ENCODE results near the gene ABCA7.

Gene ABCA7

DNA sequence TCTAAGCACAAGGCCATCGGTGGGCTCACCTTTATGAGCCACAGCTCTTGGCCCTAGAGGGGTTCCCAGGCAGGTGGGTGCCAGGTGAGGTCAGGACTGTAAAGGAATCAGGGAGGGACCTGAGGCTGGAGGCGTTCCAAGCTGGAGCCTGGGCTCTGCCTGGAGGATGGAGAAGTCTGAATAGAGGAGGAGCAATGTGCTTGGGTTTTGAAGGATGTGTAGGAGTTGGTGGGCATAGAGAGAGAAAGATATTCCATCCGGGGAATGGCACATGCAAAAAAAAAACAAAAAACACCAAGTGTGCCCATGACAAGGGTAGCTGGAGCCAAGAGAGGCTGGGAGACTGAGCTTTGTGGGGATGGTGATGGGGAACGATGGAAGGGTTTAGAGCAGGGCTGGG, 37.3 kb upstream of the ABCA7 start:
- no peak for DNase-seq (ENCODE audit: low read depth in 2 of 2)

DNA sequence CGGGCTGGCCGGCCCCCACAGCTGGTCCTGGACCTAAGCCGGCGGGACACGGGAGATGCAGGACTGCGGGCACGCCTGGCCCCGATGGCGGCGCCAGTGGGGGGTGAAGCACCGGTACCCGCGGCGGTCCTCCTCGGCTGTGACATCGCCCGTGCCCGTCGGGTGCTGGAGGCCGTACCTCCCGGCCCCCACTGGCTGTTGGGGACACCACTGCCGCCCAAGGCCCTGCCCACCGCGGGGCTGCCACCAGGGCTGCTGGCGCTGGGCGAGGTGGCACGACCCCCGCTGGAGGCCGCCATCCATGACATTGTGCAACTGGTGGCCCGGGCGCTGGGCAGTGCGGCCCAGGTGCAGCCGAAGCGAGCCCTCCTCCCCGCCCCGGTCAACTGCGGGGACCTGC, 36.6 kb upstream of the ABCA7 start:
- no peak for DNase-seq (ENCODE audit: low read depth in 2 of 2)

GRCh38 chr19:1004204-1004802, 35.6 kb upstream of the ABCA7 start:
- DNase-seq (ENCODE audit: low read depth in 2 of 2): no peak

- no peak for DNase-seq (ENCODE audit: low read depth in 2 of 2)
Observed at GRCh38 chr19:1004803-1005664, 34.9 kb upstream of the ABCA7 start.

- DNase-seq (ENCODE audit: low read depth in 2 of 2): no peak
Observed at GRCh38 chr19:1006711-1007398, 33.1 kb upstream of the ABCA7 start.

- no peak for DNase-seq (ENCODE audit: low read depth in 2 of 2)
Observed at GRCh38 chr19:1007399-1008251, 32.3 kb upstream of the ABCA7 start.

GRCh38 chr19:1008268-1009040, 31.5 kb upstream of the ABCA7 start:
- no peak for DNase-seq (ENCODE audit: low read depth in 2 of 2)

GRCh38 chr19:1009041-1009980, 30.6 kb upstream of the ABCA7 start:
- DNase-seq (ENCODE audit: low read depth in 2 of 2): no peak

DNA sequence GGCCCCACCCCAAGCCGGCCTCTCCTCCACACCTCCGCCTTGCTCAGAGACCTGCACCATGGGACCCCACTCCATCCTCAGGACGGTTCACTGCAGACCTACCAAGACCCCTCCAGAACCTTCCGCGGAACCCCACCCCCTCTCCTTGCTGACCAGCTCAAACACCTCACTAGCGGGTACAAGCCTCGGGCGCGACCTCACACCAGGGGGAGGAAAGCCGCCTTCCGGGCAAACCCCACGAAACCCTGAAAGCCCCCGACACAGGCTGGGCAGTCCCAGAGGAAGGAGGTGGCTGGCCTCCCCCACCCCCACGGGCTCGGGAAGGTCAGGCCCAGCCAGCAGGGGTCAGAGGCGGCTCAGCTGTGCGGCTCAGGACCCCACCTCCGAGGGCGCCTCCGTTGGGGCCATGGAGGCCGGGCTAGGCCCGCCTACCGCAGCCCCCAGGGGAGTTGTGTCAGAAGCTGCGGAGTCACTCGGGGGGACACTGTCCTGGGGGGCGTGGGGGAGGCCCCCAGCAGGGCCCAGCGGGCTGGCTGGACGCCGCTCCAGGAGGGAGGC, 29.8 kb upstream of the ABCA7 start:
- DNase-seq (ENCODE audit: low read depth in 2 of 2): no peak

- no peak for DNase-seq (ENCODE audit: low read depth in 2 of 2)
Observed at GRCh38 chr19:1010586-1011510, 29.1 kb upstream of the ABCA7 start.

- no peak for DNase-seq (ENCODE audit: low read depth in 2 of 2)
Observed at GRCh38 chr19:1011831-1012333, 28.0 kb upstream of the ABCA7 start.

DNA sequence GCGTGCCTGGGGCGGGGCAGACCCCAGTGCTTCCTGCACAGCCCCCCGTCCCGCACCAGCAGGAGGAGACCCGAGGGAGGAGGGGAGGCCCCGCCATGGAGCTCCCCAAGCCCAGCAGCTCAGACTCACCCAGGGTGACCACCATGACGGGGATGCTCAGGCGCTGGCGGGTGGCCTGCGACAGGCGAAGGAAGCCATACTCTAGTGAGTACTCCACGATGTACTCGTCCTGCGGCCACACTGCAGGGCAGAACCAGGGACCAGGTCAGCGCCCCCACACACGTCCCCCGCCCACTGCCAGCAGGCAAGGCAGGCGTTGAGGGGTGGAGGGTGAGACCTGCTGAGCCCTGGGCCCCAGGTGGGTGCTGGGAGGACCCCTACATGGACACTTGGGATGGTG, 27.6 kb upstream of the ABCA7 start:
- no peak for DNase-seq (ENCODE audit: low read depth in 2 of 2)

- no peak for DNase-seq (ENCODE audit: low read depth in 2 of 2)
Observed at GRCh38 chr19:1013218-1013617, 26.7 kb upstream of the ABCA7 start.

DNA sequence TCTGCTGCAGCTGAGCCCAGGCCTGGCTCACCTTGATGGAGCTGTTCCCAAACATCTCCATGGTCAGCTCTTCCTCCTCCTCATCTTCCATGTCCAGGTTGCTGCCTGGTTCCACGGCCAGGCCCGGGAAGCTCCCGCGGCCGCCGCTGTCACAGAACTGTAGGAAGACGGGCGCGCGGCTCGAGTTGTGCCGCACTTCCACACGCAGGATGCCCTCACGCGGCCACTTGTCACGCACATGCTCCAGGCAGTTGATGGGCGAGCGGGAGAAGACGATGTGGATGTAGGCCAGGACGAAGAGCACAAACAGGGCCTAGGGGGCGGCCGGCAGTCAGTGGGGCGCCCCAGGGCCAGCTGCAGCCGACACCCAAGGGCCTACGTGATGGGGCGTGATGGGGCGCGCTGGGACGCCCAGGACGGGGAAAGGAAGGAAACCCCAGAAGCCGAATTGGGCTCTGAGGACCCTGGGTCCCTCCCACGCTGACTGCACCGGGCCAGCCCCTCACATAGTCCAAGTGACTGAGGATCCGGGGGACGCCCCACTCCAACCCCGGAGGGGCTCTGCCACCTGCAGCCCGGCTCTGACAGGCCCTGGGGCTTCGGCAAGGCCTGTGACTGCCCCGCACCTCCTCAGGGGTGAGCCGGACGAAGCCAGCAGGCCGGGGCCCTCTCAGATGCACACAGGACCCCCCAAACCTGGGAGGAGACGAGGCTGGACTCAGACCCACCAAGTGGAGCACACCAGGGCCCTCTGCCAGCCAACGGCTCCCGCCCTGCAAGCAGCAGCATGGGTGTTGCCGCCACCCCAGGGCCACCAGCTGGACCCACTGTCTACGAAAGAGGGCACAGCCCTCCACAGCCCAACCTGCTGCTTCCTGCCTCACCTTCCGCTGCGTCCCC, 25.5 kb upstream of the ABCA7 start:
- no peak for DNase-seq (ENCODE audit: low read depth in 2 of 2)

DNA sequence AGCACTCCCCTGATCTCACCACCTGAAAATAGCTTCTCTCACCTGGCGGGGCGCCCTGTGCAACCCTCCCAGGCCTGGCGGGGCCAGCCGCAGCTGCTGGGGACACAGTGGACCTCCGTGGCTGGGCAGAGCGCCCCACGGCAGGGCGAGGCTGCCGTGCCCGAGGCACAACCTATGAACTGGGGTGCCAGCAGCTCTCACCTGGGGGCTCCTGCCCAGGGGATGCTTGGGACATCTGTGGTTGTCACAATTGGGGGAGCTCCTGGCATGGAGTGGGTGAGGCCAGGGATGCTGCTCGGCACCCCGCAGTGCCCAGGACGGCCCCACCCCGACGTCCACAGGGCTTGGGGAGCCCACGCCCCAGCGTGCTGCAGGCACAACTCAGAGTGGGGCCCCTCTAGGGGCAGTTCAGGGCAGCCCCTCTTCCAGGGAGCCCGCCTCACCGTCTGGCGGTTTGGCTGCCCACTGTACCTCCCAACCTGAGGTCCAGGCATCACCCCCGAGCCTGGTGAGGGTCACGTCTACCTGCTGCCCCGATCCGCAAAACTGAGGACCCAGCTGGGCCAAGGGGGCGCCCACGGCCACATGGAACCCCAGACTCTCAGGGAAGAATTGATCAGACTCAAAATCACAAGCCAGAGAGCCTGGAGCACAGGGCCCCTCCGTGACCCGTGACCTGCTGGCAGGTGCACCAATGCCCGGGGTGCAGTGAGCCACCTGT, 24.7 kb upstream of the ABCA7 start:
- DNase-seq (ENCODE audit: low read depth in 2 of 2): no peak

DNA sequence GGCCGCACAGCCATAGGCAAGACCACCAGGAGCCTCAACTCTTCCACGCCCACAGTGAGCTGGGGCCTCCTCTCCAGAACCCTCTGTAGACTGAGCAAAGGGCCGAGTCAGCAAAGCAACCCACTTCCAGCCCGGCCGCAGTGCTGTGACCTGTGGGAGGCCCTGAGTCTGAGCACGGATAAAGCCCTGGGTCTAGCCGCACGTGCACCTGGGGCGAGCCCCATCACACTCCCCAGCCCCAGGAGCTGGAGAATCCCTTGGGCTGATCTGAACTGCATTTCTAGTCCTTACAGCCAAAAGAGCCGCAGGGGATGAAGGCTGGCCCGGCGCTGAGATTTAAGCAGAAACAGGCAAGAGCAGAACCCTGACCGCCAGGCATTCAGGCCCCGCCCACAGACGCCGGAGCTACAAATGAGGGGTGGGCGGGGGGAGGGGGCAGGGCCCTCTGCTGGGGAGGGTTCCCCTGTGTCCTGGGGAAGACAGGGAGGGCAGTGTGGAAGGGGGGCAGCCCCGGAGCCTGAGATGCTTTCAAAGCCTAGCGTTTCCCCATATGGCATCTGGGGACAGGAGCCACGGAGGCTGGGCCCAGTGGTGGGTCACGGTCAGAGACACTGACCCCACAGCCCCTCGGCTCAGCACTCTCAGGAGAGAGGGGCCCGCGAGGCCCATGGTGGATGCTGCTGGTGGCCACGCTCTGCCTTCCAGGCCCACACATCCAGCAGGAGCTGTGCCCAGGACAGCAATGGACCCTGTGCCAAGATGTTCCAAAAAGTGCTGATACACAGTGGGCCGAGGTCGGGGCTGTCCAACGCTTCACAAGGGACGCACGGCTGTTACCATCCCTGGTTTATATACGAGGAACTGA, 23.9 kb upstream of the ABCA7 start:
- no peak for DNase-seq (ENCODE audit: low read depth in 2 of 2)

All from stimulated activated CD8-positive, alpha-beta memory T cell treated with anti-CD3 and anti-CD28 coated beads, Interleukin-15, amount 100 ng/mL, for 48 hours (primary cell).